Aorta (tissue), 5 donors: ENCODE measurements around the gene SMAD1. TPM values are rescaled to one million over a fixed set of nuclear protein-coding genes. Genes with fewer than 3 reads are reported as not detected.
"Not testable (repeated sequence)": the region's sequence is repeated elsewhere in the genome, so short reads cannot be mapped to it uniquely, and the experiment has no call there.

Source experiments
- ATAC-seq: fragments of 200-7000 bp; cut with Tn5 transposase; one replicate; pipeline ENCODE4 v1.9.1; 2022; ENCODE audit warnings: moderate library complexity; ENCODE audit not compliant: low FRiP score
- DNase-seq, 2 donors: peaks; one replicate each; pipeline ENCODE4 v3.0.0-alpha.2; 2020
- H3K27ac ChIP-seq, 2 donors: one replicate each; pipeline ENCODE4 v1.5.1; 2013; ENCODE audit warnings: low read length in 2 of 2, mild to moderate bottlenecking in 2 of 2, moderate library complexity in 2 of 2, control low read depth in 1 of 2, inconsistent platforms in 1 of 2, low read depth in 1 of 2
- H3K27me3 ChIP-seq, 2 donors: one replicate each; pipeline ENCODE4 v1.6.1; 2013; ENCODE audit warnings: control low read depth in 1 of 2, low read length in 1 of 2, mild to moderate bottlenecking in 1 of 2, moderate library complexity in 1 of 2; ENCODE audit not compliant: insufficient read depth in 2 of 2, control insufficient read depth in 1 of 2
- H3K36me3 ChIP-seq, 2 donors: one replicate each; pipeline ENCODE4 v1.6.1; 2013; ENCODE audit warnings: control low read depth in 1 of 2, low read length in 1 of 2, mild to moderate bottlenecking in 1 of 2; ENCODE audit not compliant: insufficient read depth in 2 of 2, control insufficient read depth in 1 of 2
- H3K4me1 ChIP-seq, 2 donors: one replicate each; pipeline ENCODE4 v1.6.1; 2013; ENCODE audit warnings: low read length in 2 of 2, control low read depth in 1 of 2, mild to moderate bottlenecking in 1 of 2, moderate library complexity in 1 of 2; ENCODE audit not compliant: insufficient read depth in 2 of 2, control insufficient read depth in 1 of 2
- H3K4me3 ChIP-seq, 2 donors: one replicate each; pipeline ENCODE4 v1.5.1; 2013; ENCODE audit warnings: low read length in 2 of 2, control low read depth in 1 of 2, mild to moderate bottlenecking in 1 of 2
- H3K9me3 ChIP-seq: one replicate; pipeline ENCODE4 v1.6.1; 2013; ENCODE audit warnings: mild to moderate bottlenecking, low read length; ENCODE audit not compliant: control insufficient read depth
- WGBS, 2 donors: extraction: QIAGEN DNeasy Blood & Tissue Kit; methylation state at CpG; one replicate each; pipeline ENCODE4 v1.1.7; 2013; 5-methylcytosine and 5-hydroxymethylcytosine counted together
- intact Hi-C, 2 donors: fragments of 100-400 bp; cut with DNase I; formaldehyde crosslinking; loops; one replicate each; pipeline versions ENCODE4 v1.14.2 to v1.15.0; 2022
- polyA plus RNA-seq, 2 donors: library from polyadenylated mRNA; stranded (reverse); fragments of 200-250 nt; gene quantifications; one replicate each; pipeline ENCODE4 v1.2.3, GENCODE V29; 2013
- total RNA-seq, 2 donors: library from RNA; stranded (reverse); fragmentation: NEBNext Ultra II Directional; extraction: Animal tissue kit (Norgen Biotek cat#: 25700); gene quantifications; one replicate each; pipeline ENCODE4 v1.2.1, GENCODE V29; 2021
- donor health status: healthy with polysubstance abuse.
- donor health status: Bipolar disorder and iron deficiency.
- donor health status: DM: no; HTN: no; CAD: no.
- donor health status: DM: no; HTN: no; CAD: no.
- donor health status: DM: yes; HTN: yes; CAD: no.

SMAD1 gene
- total and polyA plus RNA-seq, 4 donors, result 4.8 to 40.0 (median 11.6) TPM

- DNase-seq (no peak), ATAC-seq (no peak)
- intact Hi-C loops, result no loop called here
- Histone ChIP-seq H3K36me3 (no peaks in the 10 kb centered on the region), H3K27me3 (no peaks in the 10 kb centered on the region), H3K9me3 (no peaks in the 10 kb centered on the region), H3K27ac (no peak overlapping the region), H3K4me3 (no peak overlapping the region), H3K4me1 (peaks cover 0 to 2% of the 10 kb centered on the region in 2 donors)
- 79 to 82% methylated on average over 4 of the region's 4 CpGs for WGBS, 2 donors
Observed at GRCh38 chr4:145533001-145533400, 51.3 kb downstream of the SMAD1 start.

DNA sequence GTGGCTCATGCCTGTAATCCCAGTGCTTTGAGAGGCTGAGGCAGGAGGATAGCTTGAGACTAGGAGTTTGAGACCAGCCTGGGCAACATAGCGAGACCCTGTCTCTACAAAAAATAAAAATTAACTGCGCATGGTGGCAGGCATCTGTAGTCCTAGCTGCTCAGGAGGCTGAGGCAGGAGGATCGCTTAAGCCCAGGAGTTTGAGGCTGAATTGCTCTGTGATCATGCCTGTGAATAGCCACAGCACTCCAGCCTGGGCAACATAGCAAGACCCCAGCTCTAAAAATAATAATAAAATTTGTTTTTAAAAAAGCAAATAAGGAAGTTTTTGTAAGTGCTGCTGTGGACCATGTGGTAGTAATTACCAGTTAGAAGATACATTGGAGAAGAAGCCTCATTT, 51.8 kb downstream of the SMAD1 start:
- ATAC-seq, H3K36me3 ChIP-seq, DNase-seq, H3K4me1 ChIP-seq, H3K9me3 ChIP-seq, H3K27me3 ChIP-seq, H3K27ac ChIP-seq, H3K4me3 ChIP-seq, intact Hi-C loops: not testable (repeated sequence)
- WGBS, 2 donors, result 96 to 100% methylated on average over 3 of the region's 3 CpGs

DNA sequence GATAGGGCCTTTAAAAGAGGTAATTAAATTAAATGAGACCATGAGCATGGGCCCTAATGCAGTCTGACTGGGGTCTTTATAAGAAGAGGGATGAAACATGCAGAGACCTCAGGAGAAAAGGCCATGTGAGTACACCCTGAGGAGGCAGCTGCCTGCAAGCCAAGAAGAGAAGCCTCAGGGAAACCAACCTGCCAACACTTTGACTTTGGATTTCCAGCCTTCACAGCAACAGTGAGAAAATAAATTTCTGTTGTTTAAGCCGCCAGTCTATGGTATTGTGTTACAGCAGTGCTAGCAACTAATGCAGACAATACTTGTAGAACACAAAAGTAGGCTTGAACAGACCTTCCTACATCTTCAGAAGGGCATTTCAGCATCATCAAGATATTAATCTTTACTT, 52.3 kb downstream of the SMAD1 start:
- Histone ChIP-seq H3K4me3 (no peak overlapping the region), H3K27ac (no peak overlapping the region), H3K27me3 (no peaks in the 10 kb centered on the region), H3K9me3 (no peaks in the 10 kb centered on the region), H3K4me1 (peaks cover 0 to 2% of the 10 kb centered on the region in 2 donors), H3K36me3 (no peaks in the 10 kb centered on the region)
- DNase-seq, result no peak
- ATAC-seq, result no peak
- 96 to 97% methylated on average over 1 of the region's 1 CpG for WGBS, 2 donors
- intact Hi-C loops, result no loop called here

DNA sequence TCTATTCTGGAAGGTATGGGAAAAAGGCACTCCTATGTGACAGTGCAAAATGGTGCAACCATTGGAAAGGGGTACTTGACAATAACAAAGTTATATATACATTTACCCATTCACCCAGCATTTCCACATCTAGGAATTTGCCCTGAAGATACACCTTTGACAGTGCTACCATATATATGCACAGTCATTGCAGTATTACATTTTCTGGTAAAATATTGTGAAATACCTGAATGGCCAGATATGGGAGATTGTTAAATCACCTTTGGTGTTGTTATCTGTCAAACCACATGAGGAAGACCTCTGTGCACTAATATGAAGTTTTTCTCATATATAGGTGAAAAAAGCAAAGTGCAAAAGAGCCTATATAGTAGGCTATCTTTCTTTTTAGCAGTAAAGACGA, 53.5 kb downstream of the SMAD1 start:
- no peaks in the 10 kb centered on the region for H3K4me1 ChIP-seq
- WGBS, 2 donors, result 94 to 100% methylated on average over 1 of the region's 1 CpG

GRCh38 chr4:145536044-145536443, 54.4 kb downstream of the SMAD1 start:
- no peak for DNase-seq
- Histone ChIP-seq H3K4me1 (no peaks in the 10 kb centered on the region), H3K27ac (no peak overlapping the region), H3K4me3 (no peak overlapping the region), H3K27me3 (no peaks in the 10 kb centered on the region), H3K36me3 (peaks cover under 1 to 3% of the 10 kb centered on the region in 2 donors), H3K9me3 (no peaks in the 10 kb centered on the region)
- 95 to 98% methylated on average over 2 of the region's 2 CpGs for WGBS, 2 donors
- no peak for ATAC-seq
- intact Hi-C loops, result no loop called here

More for the DNA sequence above, 53.5 kb downstream of the SMAD1 start:
- H3K36me3 ChIP-seq, result peaks cover 0 to 3% of the 10 kb centered on the region in 2 donors
- ATAC-seq (no peak), DNase-seq (no peak)
- H3K4me3 ChIP-seq, result no peak overlapping the region
- H3K27ac ChIP-seq, result no peak overlapping the region
- intact Hi-C loops, result no loop called here
- H3K27me3 ChIP-seq, result no peaks in the 10 kb centered on the region
- no peaks in the 10 kb centered on the region for H3K9me3 ChIP-seq

GRCh38 chr4:145538596-145538995, 56.9 kb downstream of the SMAD1 start:
- Histone ChIP-seq H3K9me3 (no peaks in the 10 kb centered on the region), H3K4me3 (no peak overlapping the region), H3K27ac (no peak overlapping the region), H3K36me3 (peaks cover 3 to 4% of the 10 kb centered on the region in 2 donors), H3K27me3 (no peaks in the 10 kb centered on the region), H3K4me1 (no peaks in the 10 kb centered on the region)
- no peak for ATAC-seq
- intact Hi-C loops, result no loop called here
- DNase-seq, result no peak
- whole genome bisulfite sequencing, 2 donors, result 50 to 56% methylated on average over 1 of the region's 1 CpG

GRCh38 chr4:145539671-145540070, 58.0 kb downstream of the SMAD1 start:
- H3K27ac ChIP-seq, result no peak overlapping the region
- H3K36me3 ChIP-seq, result peaks cover 3 to 4% of the 10 kb centered on the region in 2 donors
- intact Hi-C loops, result no loop called here
- no peaks in the 10 kb centered on the region for H3K4me1 ChIP-seq
- H3K4me3 ChIP-seq, result no peak overlapping the region
- no peaks in the 10 kb centered on the region for H3K27me3 ChIP-seq
- no peaks in the 10 kb centered on the region for H3K9me3 ChIP-seq
- ATAC-seq (no peak), DNase-seq (no peak)
- WGBS, 2 donors, result 88 to 92% methylated on average over 4 of the region's 4 CpGs

- H3K36me3 ChIP-seq, result peaks cover 3 to 4% of the 10 kb centered on the region in 2 donors
- H3K27ac ChIP-seq, result no peak overlapping the region
- intact Hi-C loops, result no loop called here
- no peak for DNase-seq
- no peaks in the 10 kb centered on the region for H3K4me1 ChIP-seq
- H3K9me3 ChIP-seq, result no peaks in the 10 kb centered on the region
- H3K4me3 ChIP-seq, result no peak overlapping the region
- WGBS, 2 donors, result 86 to 87% methylated on average over 3 of the region's 3 CpGs
- no peaks in the 10 kb centered on the region for H3K27me3 ChIP-seq
- no peak for ATAC-seq
Observed at GRCh38 chr4:145540235-145540634, 58.6 kb downstream of the SMAD1 start.

DNA sequence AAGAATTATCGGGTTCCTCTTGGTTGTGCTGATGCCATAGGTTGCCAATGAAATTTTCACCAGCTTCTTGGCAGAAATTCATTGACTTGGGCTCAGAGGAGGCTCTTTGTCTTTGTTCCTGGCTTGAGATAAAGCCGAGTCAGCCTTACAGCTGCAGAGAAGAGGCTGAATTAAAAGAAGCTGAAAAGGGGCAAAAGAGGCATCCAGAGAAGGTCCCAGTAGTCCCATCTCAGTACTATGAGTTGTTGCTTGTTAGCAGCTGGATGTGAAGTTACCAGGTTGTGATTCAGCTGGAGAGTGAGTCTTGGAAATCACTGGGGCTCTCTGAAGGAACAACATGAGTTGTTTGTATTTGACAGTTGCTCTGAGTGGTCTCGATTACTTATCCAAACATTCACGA, 59.7 kb downstream of the SMAD1 start:
- Histone ChIP-seq H3K4me3 (no peak overlapping the region), H3K27me3 (no peaks in the 10 kb centered on the region), H3K4me1 (peaks cover 0 to 5% of the 10 kb centered on the region in 2 donors), H3K36me3 (peaks cover 3 to 4% of the 10 kb centered on the region in 2 donors), H3K27ac (no peak overlapping the region), H3K9me3 (no peaks in the 10 kb centered on the region)
- intact Hi-C loops, result no loop called here
- no peak for ATAC-seq
- 47 to 58% methylated on average over 4 of the region's 4 CpGs for WGBS, 2 donors
- DNase-seq, result no peak
